Mucosa of rectum (tissue), 2 donors: ENCODE data around the gene FJX1.
A peak's percentile ranks its signal among the peaks of the same experiment; 100 is the strongest.

ENCODE experiments used
- H3K27ac ChIP-seq, 2 donors: one replicate each; pipeline ENCODE4 v1.7.0; 2013; ENCODE audit warnings: inconsistent platforms in 2 of 2, low read depth in 2 of 2, low read length in 2 of 2
- H3K27me3 ChIP-seq, 2 donors: one replicate each; pipeline ENCODE4 v1.7.0; 2013; ENCODE audit warnings: low read length in 2 of 2; ENCODE audit not compliant: control insufficient read depth in 2 of 2, insufficient read depth in 2 of 2
- H3K36me3 ChIP-seq, 2 donors: one replicate each; pipeline ENCODE4 v1.7.0; 2013; ENCODE audit warnings: low read length in 2 of 2; ENCODE audit not compliant: control insufficient read depth in 2 of 2, insufficient read depth in 2 of 2
- H3K4me1 ChIP-seq, 2 donors: one replicate each; pipeline ENCODE4 v1.7.0; 2013; ENCODE audit warnings: low read length in 2 of 2, mild to moderate bottlenecking in 1 of 2; ENCODE audit not compliant: control insufficient read depth in 2 of 2, insufficient read depth in 2 of 2
- H3K4me3 ChIP-seq, 2 donors: one replicate each; pipeline ENCODE4 v1.7.0; 2013; ENCODE audit warnings: low read length in 2 of 2
- H3K9ac ChIP-seq, 2 donors: one replicate each; pipeline ENCODE4 v1.7.0; 2013; ENCODE audit warnings: low read length in 2 of 2, low read depth in 1 of 2, mild to moderate bottlenecking in 1 of 2
- H3K9me3 ChIP-seq, 2 donors: one replicate each; pipeline ENCODE4 v1.7.0; 2013; ENCODE audit warnings: low read length in 2 of 2; ENCODE audit not compliant: control insufficient read depth in 2 of 2
- donor health status: healthy.
- donor health status: Normal muscosa, but diverticular disease.

The FJX1 gene

GRCh38 chr11:35605706-35606105, 12.6 kb upstream of the FJX1 start:
- Histone ChIP-seq H3K9me3 (no peaks in the 10 kb centered on the region), H3K4me3 (no peak overlapping the region), H3K36me3 (no peaks in the 10 kb centered on the region), H3K27ac (no peak overlapping the region), H3K27me3 (peaks cover 4 to 9% of the 10 kb centered on the region in 2 donors), H3K4me1 (no peaks in the 10 kb centered on the region), H3K9ac (no peak overlapping the region)

GRCh38 chr11:35606206-35606605, 12.1 kb upstream of the FJX1 start:
- H3K27ac ChIP-seq: no peak overlapping the region
- H3K4me1 ChIP-seq: no peaks in the 10 kb centered on the region
- peaks cover 5 to 9% of the 10 kb centered on the region in 2 donors for H3K27me3 ChIP-seq
- no peaks in the 10 kb centered on the region for H3K36me3 ChIP-seq
- no peak overlapping the region for H3K4me3 ChIP-seq
- H3K9ac ChIP-seq: no peak overlapping the region
- H3K9me3 ChIP-seq: no peaks in the 10 kb centered on the region

GRCh38 chr11:35608502-35608901, 9.8 kb upstream of the FJX1 start:
- Histone ChIP-seq H3K27ac (no peak overlapping the region), H3K4me1 (no peaks in the 10 kb centered on the region), H3K9me3 (no peaks in the 10 kb centered on the region), H3K4me3 (no peak overlapping the region), H3K27me3 (peaks cover 8 to 9% of the 10 kb centered on the region in 2 donors), H3K9ac (no peak overlapping the region), H3K36me3 (no peaks in the 10 kb centered on the region)

- no peaks in the 10 kb centered on the region for H3K4me1 ChIP-seq
- H3K9ac ChIP-seq: no peak overlapping the region
- no peaks in the 10 kb centered on the region for H3K9me3 ChIP-seq
- no peak overlapping the region for H3K4me3 ChIP-seq
- no peaks in the 10 kb centered on the region for H3K36me3 ChIP-seq
- H3K27ac ChIP-seq: no peak overlapping the region
- H3K27me3 ChIP-seq: peaks cover 9 to 14% of the 10 kb centered on the region in 2 donors
Measured at GRCh38 chr11:35609656-35610055, 8.6 kb upstream of the FJX1 start.

- Histone ChIP-seq H3K9ac (no peak overlapping the region), H3K9me3 (no peaks in the 10 kb centered on the region), H3K27ac (no peak overlapping the region), H3K27me3 (peaks cover 5 to 14% of the 10 kb centered on the region in 2 donors), H3K4me3 (no peak overlapping the region), H3K4me1 (no peaks in the 10 kb centered on the region), H3K36me3 (no peaks in the 10 kb centered on the region)
Measured at GRCh38 chr11:35610631-35611030, 7.6 kb upstream of the FJX1 start.

- Histone ChIP-seq H3K36me3 (no peaks in the 10 kb centered on the region), H3K9me3 (no peaks in the 10 kb centered on the region), H3K27ac (no peak overlapping the region), H3K9ac (no peak overlapping the region), H3K27me3 (peaks cover 5 to 17% of the 10 kb centered on the region in 2 donors), H3K4me3 (no peak overlapping the region), H3K4me1 (no peaks in the 10 kb centered on the region)
Measured at GRCh38 chr11:35611741-35612140, 6.5 kb upstream of the FJX1 start.

GRCh38 chr11:35614939-35615569, 3.2 kb upstream of the FJX1 start:
- peaks cover 17 to 34% of the 10 kb centered on the region in 2 donors for H3K27me3 ChIP-seq
- peaks cover 8 to 17% of the 10 kb centered on the region in 2 donors for H3K4me1 ChIP-seq
- no peak overlapping the region for H3K4me3 ChIP-seq
- no peaks in the 10 kb centered on the region for H3K36me3 ChIP-seq
- H3K9ac ChIP-seq: no peak overlapping the region
- H3K9me3 ChIP-seq: no peaks in the 10 kb centered on the region
- no peak overlapping the region for H3K27ac ChIP-seq

- Histone ChIP-seq H3K4me1 (peaks cover 8 to 17% of the 10 kb centered on the region in 2 donors), H3K27ac (no peak overlapping the region)
Measured at GRCh38 chr11:35615921-35616900, 2.0 kb upstream of the FJX1 start.

GRCh38 chr11:35617316-35617686, 959 bp upstream of the FJX1 start:
- Histone ChIP-seq H3K9ac (peak overlapping the region in 1 of 2 donors; percentile 24), H3K27me3 (peaks cover 28 to 48% of the 10 kb centered on the region in 2 donors), H3K27ac (no peak overlapping the region)

More at GRCh38 chr11:35615921-35616900, 2.0 kb upstream of the FJX1 start:
- Histone ChIP-seq H3K9me3 (no peaks in the 10 kb centered on the region), H3K36me3 (no peaks in the 10 kb centered on the region), H3K27me3 (peaks cover 21 to 43% of the 10 kb centered on the region in 2 donors), H3K9ac (no peak overlapping the region), H3K4me3 (no peak overlapping the region)

GRCh38 chr11:35618497-35619115, 346 bp downstream of the FJX1 start:
- Histone ChIP-seq H3K4me1 (peaks cover 15 to 17% of the 10 kb centered on the region in 2 donors), H3K4me3 (peak overlapping the region in 1 of 2 donors; percentile 24), H3K27ac (no peak overlapping the region), H3K36me3 (no peaks in the 10 kb centered on the region), H3K27me3 (peaks cover 38 to 61% of the 10 kb centered on the region in 2 donors), H3K9ac (no peak overlapping the region), H3K9me3 (no peaks in the 10 kb centered on the region)

More at GRCh38 chr11:35617316-35617686, 959 bp upstream of the FJX1 start:
- peaks cover 14 to 17% of the 10 kb centered on the region in 2 donors for H3K4me1 ChIP-seq
- peak overlapping the region; percentile 44 to 65 for H3K4me3 ChIP-seq
- H3K9me3 ChIP-seq: no peaks in the 10 kb centered on the region
- H3K36me3 ChIP-seq: no peaks in the 10 kb centered on the region
